Measurements from ENCODE around the gene SH3RF2.
"Not testable (repeated sequence)": the region's sequence is repeated elsewhere in the genome, so short reads cannot be mapped to it uniquely, and the experiment has no call there.

SH3RF2 gene

DNA sequence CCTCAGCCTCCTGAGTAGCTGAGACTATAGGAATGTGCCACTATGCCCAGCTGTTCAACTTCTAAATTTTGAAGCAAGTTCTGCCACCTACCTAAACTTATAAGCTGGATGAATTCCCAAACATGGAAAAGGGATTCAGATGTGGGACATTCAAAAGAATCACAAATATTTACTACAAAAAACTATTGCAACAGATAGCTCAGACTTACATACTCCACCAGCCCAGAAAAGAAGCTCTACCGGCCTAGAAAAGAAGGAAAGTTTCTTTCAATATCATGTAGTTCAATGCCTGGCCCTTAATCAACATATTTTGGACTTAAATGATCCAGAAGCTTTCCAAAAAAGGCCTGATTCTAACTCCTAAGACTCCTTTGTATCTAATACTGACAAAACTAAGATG, 23.8 kb downstream of the SH3RF2 start:
- DNase-seq (ENCODE audit: extremely low read depth, low read depth): no peak
- TF ChIP-seq, protein P1, sequence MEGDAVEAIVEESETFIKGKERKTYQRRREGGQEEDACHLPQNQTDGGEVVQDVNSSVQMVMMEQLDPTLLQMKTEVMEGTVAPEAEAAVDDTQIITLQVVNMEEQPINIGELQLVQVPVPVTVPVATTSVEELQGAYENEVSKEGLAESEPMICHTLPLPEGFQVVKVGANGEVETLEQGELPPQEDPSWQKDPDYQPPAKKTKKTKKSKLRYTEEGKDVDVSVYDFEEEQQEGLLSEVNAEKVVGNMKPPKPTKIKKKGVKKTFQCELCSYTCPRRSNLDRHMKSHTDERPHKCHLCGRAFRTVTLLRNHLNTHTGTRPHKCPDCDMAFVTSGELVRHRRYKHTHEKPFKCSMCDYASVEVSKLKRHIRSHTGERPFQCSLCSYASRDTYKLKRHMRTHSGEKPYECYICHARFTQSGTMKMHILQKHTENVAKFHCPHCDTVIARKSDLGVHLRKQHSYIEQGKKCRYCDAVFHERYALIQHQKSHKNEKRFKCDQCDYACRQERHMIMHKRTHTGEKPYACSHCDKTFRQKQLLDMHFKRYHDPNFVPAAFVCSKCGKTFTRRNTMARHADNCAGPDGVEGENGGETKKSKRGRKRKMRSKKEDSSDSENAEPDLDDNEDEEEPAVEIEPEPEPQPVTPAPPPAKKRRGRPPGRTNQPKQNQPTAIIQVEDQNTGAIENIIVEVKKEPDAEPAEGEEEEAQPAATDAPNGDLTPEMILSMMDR (IDR thresholded peaks at IDR 0.05; ENCODE audit: low read depth, low read length): no peak

DNA sequence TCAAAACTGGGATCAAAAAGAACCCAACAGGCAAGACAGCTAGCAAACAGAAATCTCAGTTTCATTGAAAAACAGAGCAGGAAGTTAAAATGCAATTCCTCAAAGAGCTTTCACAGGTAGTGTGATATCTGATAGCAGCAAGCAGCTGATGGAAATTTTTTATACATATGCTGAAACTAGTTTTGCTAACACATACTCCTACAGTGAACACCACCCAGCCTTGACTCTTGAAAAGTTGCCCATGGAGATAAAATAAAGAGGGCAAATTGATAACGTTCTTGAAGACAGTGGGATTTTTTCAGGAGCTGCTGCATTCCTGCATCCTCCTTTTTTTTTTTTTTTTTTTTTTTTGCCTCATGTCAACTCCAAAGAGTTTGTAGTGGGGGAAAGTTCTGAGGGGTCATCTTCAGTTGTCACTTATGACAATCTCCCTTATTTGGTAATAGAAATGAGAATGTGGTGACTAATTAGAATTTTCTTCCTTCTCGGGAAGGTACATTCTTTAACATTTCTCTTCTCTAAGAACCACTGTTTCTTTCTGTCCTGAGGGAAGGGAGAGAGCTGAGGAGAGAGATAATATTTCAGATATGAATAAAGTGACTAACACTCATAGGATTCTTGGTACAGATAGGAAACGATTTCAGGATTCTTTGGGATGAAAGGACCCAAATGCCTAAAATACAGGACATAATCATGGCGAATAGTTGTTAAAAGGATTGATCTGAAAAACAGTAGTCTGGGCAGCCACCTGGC, 24.6 kb downstream of the SH3RF2 start:
- no peak for DNase-seq (ENCODE audit: extremely low read depth, low read depth)
- TF ChIP-seq, protein P1 (IDR thresholded peaks at IDR 0.05; ENCODE audit: low read depth, low read length): no peak

DNA sequence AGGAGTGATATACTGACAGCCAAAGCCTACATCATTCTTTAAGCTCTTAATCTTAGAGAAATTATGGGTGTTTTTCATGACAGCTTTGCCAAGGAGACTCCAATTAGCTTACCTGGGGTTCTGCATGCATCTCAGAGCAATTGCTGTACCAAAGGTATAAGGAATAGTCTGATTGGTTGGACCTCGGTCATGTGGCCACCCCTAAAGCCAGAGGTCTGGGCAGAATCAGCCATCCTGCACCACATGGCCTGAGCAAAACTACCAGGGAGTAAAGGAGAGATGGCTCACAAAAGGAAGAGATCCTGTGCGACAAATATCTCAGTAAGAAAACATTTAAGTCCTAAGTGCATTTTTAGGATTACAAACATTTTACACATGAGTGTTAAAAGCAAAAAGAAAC, 25.6 kb downstream of the SH3RF2 start:
- TF ChIP-seq, protein P1 (IDR thresholded peaks at IDR 0.05; ENCODE audit: low read depth, low read length): no peak
- DNase-seq (ENCODE audit: extremely low read depth, low read depth): no peak

DNA sequence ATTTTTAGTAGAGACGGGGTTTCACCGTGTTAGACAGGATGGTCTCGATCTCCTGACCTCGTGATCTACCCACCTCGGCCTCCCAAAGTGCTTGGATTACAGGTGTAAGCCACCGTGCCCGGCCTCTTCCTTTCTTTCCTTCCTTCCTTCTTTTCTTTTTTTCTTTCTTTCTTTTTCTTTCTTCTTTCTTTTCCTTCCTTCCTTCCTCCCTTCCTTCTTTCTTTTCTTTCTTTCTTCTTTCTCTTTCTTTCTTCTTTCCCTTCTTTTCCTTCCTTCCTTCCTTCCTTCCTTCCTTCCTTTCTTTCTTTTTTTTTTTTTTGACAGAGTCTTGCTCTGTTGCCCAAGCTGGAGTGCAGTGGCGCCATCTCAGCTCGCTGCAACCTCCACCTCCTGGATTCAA, 27.6 kb downstream of the SH3RF2 start:
- DNase-seq (ENCODE audit: extremely low read depth, low read depth): not testable (repeated sequence)

DNA sequence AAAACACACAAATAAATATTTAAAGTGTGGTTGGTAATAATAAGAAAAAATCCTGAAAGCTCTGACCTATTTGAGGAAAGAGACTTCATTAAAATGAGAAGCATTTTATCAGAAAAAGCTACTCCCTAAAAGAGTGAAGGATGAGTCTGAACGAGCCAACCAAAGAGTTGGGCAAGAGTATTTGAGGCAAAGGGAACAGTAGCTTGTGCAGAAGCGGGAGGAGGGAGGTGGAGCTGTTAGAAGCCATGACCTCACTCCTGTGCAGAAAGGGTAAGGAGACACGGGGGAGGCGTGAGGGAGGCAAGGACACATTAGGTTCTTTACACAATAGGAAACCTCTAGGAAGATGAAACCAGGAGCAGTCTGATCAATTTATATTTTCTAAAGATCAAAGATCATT, 29.4 kb downstream of the SH3RF2 start:
- DNase-seq (ENCODE audit: extremely low read depth, low read depth): no peak
- TF ChIP-seq, protein P1 (IDR thresholded peaks at IDR 0.05; ENCODE audit: low read depth, low read length): no peak

DNA sequence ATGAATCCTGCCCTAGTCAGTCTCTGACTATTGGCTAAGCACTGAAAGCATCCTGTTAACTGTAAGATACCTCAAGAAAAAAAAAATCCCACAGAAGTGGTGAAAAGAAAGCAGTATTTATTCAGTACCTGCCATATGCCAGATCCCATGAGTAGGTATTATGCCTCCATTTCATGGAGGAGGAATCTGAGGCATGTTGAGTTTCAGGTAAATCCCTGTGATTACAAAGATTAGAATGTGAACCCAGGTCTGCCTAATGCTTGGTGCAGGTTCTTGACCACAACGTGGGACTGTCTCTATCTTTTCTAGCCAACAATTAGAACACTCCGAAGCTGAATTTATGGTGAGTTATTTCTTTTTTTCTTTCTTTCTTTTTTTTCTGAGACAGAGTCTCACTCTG, 30.9 kb downstream of the SH3RF2 start:
- TF ChIP-seq, protein P1 (IDR thresholded peaks at IDR 0.05; ENCODE audit: low read depth, low read length): no peak

DNA sequence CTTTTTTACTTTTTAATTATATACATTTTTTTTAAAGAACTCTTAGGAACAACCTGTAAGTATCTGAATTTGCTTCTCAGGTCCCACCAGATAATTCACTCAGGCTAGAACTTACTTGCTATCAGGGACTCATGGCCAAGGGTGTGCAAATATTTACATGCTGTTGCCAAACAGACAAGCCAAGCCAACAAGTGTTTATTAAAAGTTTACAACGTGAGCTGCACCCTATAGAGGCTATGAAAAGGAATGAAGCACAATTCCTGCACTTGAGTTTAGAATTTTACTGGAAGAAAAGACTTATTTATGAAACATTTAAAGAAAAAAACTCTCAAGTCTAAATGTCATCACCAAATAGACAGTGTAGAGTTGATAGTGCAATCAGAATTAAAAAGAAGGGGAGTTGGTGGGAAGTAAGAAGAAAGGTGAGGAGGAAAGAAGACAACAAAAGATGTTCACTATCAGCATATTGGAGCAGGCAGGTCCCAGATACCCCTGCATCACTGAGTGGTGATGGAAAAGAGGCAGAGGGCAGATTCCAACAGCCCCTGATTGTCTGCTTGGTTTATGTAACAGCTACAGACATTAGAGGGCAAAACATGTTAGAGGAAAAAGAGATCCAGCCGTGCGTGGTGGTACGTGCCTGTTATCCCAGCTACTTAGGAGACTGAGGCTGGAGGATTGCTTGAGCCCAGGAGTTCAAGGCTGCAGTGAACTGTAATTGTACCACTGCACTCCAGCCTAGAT, 32.8 kb downstream of the SH3RF2 start:
- TF ChIP-seq, protein P1 (IDR thresholded peaks at IDR 0.05; ENCODE audit: low read depth, low read length): no peak
- no peak for DNase-seq (ENCODE audit: extremely low read depth, low read depth)

More for the DNA sequence above, 30.9 kb downstream of the SH3RF2 start:
- no peak for DNase-seq (ENCODE audit: extremely low read depth, low read depth)
